Activated CD8-positive, alpha-beta memory T cell treated with anti-CD3 and anti-CD28 coated beads, Interleukin-2, amount 10 ng/mL, durations not matched to agents 7 days and 5 days (primary cell): ENCODE data around the gene ALS2. TPM values are rescaled to one million over a fixed set of nuclear protein-coding genes. Genes with fewer than 3 reads are reported as not detected.
"Not testable (repeated sequence)": the region's sequence is repeated elsewhere in the genome, so short reads cannot be mapped to it uniquely, and the experiment has no call there.

ENCODE experiments used
- ATAC-seq: fragments of 150-1000 bp; cut with Tn5 transposase; one replicate; pipeline ENCODE4 v1.10.0; 2021; ENCODE audit warnings: moderate library complexity
- CTCF ChIA-PET: fragments of 350-600 bp; sonication (Branson Sonifier 250); formaldehyde crosslinking; loops from one replicate; lab custom pipeline; 2021; ENCODE audit warnings: antibody characterized with exemption; lab: Charles Lee
- DNase-seq: peaks from one replicate; pipeline ENCODE4 v3.0.0-alpha.2; 2020
- H3K27ac Mint-ChIP-seq: one replicate; pipeline ENCODE4 v1.8.0; 2021; ENCODE audit warnings: mild to moderate bottlenecking, mixed read lengths
- H3K27me3 Mint-ChIP-seq: one replicate; pipeline ENCODE4 v1.8.0; 2021; ENCODE audit warnings: mixed read lengths
- H3K36me3 Mint-ChIP-seq: one replicate; pipeline ENCODE4 v1.8.0; 2021; ENCODE audit warnings: mild to moderate bottlenecking, mixed read lengths
- H3K4me1 Mint-ChIP-seq: one replicate; pipeline ENCODE4 v1.8.0; 2021; ENCODE audit warnings: mixed read lengths
- H3K4me3 Mint-ChIP-seq: one replicate; pipeline ENCODE4 v1.8.0; 2021; ENCODE audit warnings: mild to moderate bottlenecking, moderate library complexity, mixed read lengths
- H3K9me3 Mint-ChIP-seq: one replicate; pipeline ENCODE4 v1.8.0; 2022; ENCODE audit warnings: low read depth, mixed read lengths
- total RNA-seq, 2 experiments: library from RNA; stranded (reverse); gene quantifications; one replicate each; pipeline ENCODE4 v1.2.3, GENCODE V29; 2021

The ALS2 gene
- total RNA-seq, 2 experiments from 2014 or later, result 12.0 to 14.1 TPM

- no peak for ATAC-seq
- Mint-ChIP-seq H3K27ac (no peak overlapping the region), H3K9me3 (no peaks in the 10 kb centered on the region), H3K27me3 (peaks cover 36% of the 10 kb centered on the region), H3K4me3 (no peak overlapping the region), H3K4me1 (peaks cover 23% of the 10 kb centered on the region), H3K36me3 (no peaks in the 10 kb centered on the region)
- no peak for DNase-seq
- CTCF ChIA-PET, result no interaction called here
Measured at GRCh38 chr2:201673546-201673945, 107.2 kb downstream of the ALS2 start.

- CTCF ChIA-PET, ATAC-seq, DNase-seq, H3K4me3 Mint-ChIP-seq, H3K9me3 Mint-ChIP-seq, H3K36me3 Mint-ChIP-seq, H3K27ac Mint-ChIP-seq: not testable (repeated sequence)
- Mint-ChIP-seq H3K27me3 (peaks cover 30% of the 10 kb centered on the region), H3K4me1 (peaks cover 23% of the 10 kb centered on the region)
Measured at GRCh38 chr2:201671205-201671604, 109.5 kb downstream of the ALS2 start.

GRCh38 chr2:201669865-201670264, 110.9 kb downstream of the ALS2 start:
- H3K27me3 Mint-ChIP-seq, result peaks cover 30% of the 10 kb centered on the region
- peaks cover 19% of the 10 kb centered on the region for H3K4me1 Mint-ChIP-seq
- no peaks in the 10 kb centered on the region for H3K36me3 Mint-ChIP-seq
- CTCF ChIA-PET, result no interaction called here
- DNase-seq (no peak), ATAC-seq (no peak)
- no peaks in the 10 kb centered on the region for H3K9me3 Mint-ChIP-seq
- no peak overlapping the region for H3K27ac Mint-ChIP-seq
- no peak overlapping the region for H3K4me3 Mint-ChIP-seq

GRCh38 chr2:201668402-201668910, 112.3 kb downstream of the ALS2 start:
- H3K27me3 Mint-ChIP-seq, result peaks cover 32% of the 10 kb centered on the region
- H3K36me3 Mint-ChIP-seq, result no peaks in the 10 kb centered on the region
- H3K9me3 Mint-ChIP-seq, result no peaks in the 10 kb centered on the region
- ATAC-seq (no peak), DNase-seq (no peak)
- H3K4me3 Mint-ChIP-seq, result no peak overlapping the region
- H3K27ac Mint-ChIP-seq, result no peak overlapping the region
- CTCF ChIA-PET, result no interaction called here
- peaks cover 10% of the 10 kb centered on the region for H3K4me1 Mint-ChIP-seq

- no peaks in the 10 kb centered on the region for H3K36me3 Mint-ChIP-seq
- ATAC-seq (no peak), DNase-seq (no peak)
- H3K4me1 Mint-ChIP-seq, result no peaks in the 10 kb centered on the region
- H3K27me3 Mint-ChIP-seq, result peaks cover 7% of the 10 kb centered on the region
- H3K27ac Mint-ChIP-seq, result no peak overlapping the region
- H3K9me3 Mint-ChIP-seq, result no peaks in the 10 kb centered on the region
- CTCF ChIA-PET, result no interaction called here
- H3K4me3 Mint-ChIP-seq, result no peak overlapping the region
Measured at GRCh38 chr2:201664334-201664733, 116.4 kb downstream of the ALS2 start.

GRCh38 chr2:201661366-201661765, 119.4 kb downstream of the ALS2 start:
- Mint-ChIP-seq H3K4me3 (no peak overlapping the region), H3K36me3 (no peaks in the 10 kb centered on the region), H3K27ac (no peak overlapping the region), H3K4me1 (no peaks in the 10 kb centered on the region), H3K9me3 (no peaks in the 10 kb centered on the region), H3K27me3 (peaks cover 16% of the 10 kb centered on the region)
- ATAC-seq, result no peak
- CTCF ChIA-PET, result no interaction called here
- DNase-seq, result no peak

GRCh38 chr2:201660293-201660895, 120.3 kb downstream of the ALS2 start:
- peaks cover 14% of the 10 kb centered on the region for H3K27me3 Mint-ChIP-seq
- CTCF ChIA-PET, result no interaction called here
- H3K36me3 Mint-ChIP-seq, result no peaks in the 10 kb centered on the region
- DNase-seq (no peak), ATAC-seq (peak; percentile 33)
- no peaks in the 10 kb centered on the region for H3K9me3 Mint-ChIP-seq
- no peak overlapping the region for H3K4me3 Mint-ChIP-seq
- H3K4me1 Mint-ChIP-seq, result no peaks in the 10 kb centered on the region
- H3K27ac Mint-ChIP-seq, result no peak overlapping the region

GRCh38 chr2:201656740-201657139, 124.0 kb downstream of the ALS2 start:
- CTCF ChIA-PET, result interaction anchor here (0.6 kb wide), 1 partner anchor 1125 kb away, joined by 3 read pairs; no protein-coding TSS in a partner anchor
- no peaks in the 10 kb centered on the region for H3K36me3 Mint-ChIP-seq
- no peak for DNase-seq
- ATAC-seq, result no peak
- peaks cover 9% of the 10 kb centered on the region for H3K4me1 Mint-ChIP-seq
- no peak overlapping the region for H3K27ac Mint-ChIP-seq
- peaks cover 27% of the 10 kb centered on the region for H3K27me3 Mint-ChIP-seq
- H3K9me3 Mint-ChIP-seq, result no peaks in the 10 kb centered on the region
- no peak overlapping the region for H3K4me3 Mint-ChIP-seq

GRCh38 chr2:201656102-201656501, 124.6 kb downstream of the ALS2 start:
- Mint-ChIP-seq H3K27me3 (peaks cover 34% of the 10 kb centered on the region), H3K36me3 (no peaks in the 10 kb centered on the region), H3K9me3 (no peaks in the 10 kb centered on the region), H3K27ac (no peak overlapping the region), H3K4me3 (no peak overlapping the region), H3K4me1 (peaks cover 9% of the 10 kb centered on the region)
- CTCF ChIA-PET, result no interaction called here
- ATAC-seq (no peak), DNase-seq (no peak)

- CTCF ChIA-PET, result no interaction called here
- peaks cover 35% of the 10 kb centered on the region for H3K27me3 Mint-ChIP-seq
Measured at GRCh38 chr2:201654616-201655384, 125.9 kb downstream of the ALS2 start.

GRCh38 chr2:201653221-201653620, 127.5 kb downstream of the ALS2 start:
- DNase-seq (no peak), ATAC-seq (no peak)
- H3K4me3 Mint-ChIP-seq, result no peak overlapping the region
- H3K27me3 Mint-ChIP-seq, result peaks cover 34% of the 10 kb centered on the region
- peaks cover 9% of the 10 kb centered on the region for H3K4me1 Mint-ChIP-seq
- CTCF ChIA-PET, result no interaction called here
- H3K36me3 Mint-ChIP-seq, result no peaks in the 10 kb centered on the region
- H3K27ac Mint-ChIP-seq, result no peak overlapping the region
- H3K9me3 Mint-ChIP-seq, result no peaks in the 10 kb centered on the region

More at GRCh38 chr2:201654616-201655384, 125.9 kb downstream of the ALS2 start:
- H3K4me3 Mint-ChIP-seq, result no peak overlapping the region
- no peaks in the 10 kb centered on the region for H3K9me3 Mint-ChIP-seq
- peaks cover 9% of the 10 kb centered on the region for H3K4me1 Mint-ChIP-seq
- no peak for ATAC-seq
- no peak for DNase-seq
- no peaks in the 10 kb centered on the region for H3K36me3 Mint-ChIP-seq
- H3K27ac Mint-ChIP-seq, result no peak overlapping the region
